K562 (cell line): ENCODE data around the gene ROS1. TPM values are rescaled to one million over a fixed set of nuclear protein-coding genes. Genes with fewer than 3 reads are reported as not detected.

Experiments
- ATF1 ChIP-seq, 2 experiments: fragments of 450-650 bp in 1 of 2; IDR thresholded peaks; 2 replicates each; pipeline ENCODE4 v1.6.1; 2016; ENCODE audit warnings: missing compliant biosample characterization in 1 of 2, missing genetic modification characterization in 1 of 2
- BHLHE40 ChIP-seq: IDR thresholded peaks from 2 replicates; pipeline ENCODE4 v1.6.1; 2011; ENCODE audit warnings: low read length, improper control_type of control experiment
- CCAR2 ChIP-seq: fragments of 200-400 bp; formaldehyde crosslinking; IDR thresholded peaks from 2 replicates; pipeline ENCODE4 v1.6.1; 2017; ENCODE audit warnings: mild to moderate bottlenecking, low read depth, low read length
- CEBPB ChIP-seq: fragments of 450-650 bp; IDR thresholded peaks from 2 replicates; pipeline ENCODE4 v1.6.1; 2016; ENCODE audit warnings: missing genetic modification characterization, missing compliant biosample characterization
- DEAF1 ChIP-seq: fragments of 450-650 bp; formaldehyde crosslinking; IDR thresholded peaks from 2 replicates; pipeline ENCODE4 v1.4.0; 2020; ENCODE audit warnings: mild to moderate bottlenecking, moderate library complexity
- EHMT2 ChIP-seq: fragments of 450-650 bp; IDR thresholded peaks from 2 replicates; pipeline ENCODE4 v1.6.1; 2018; ENCODE audit warnings: antibody characterized with exemption
- FOXO4 ChIP-seq: fragments of 450-650 bp; formaldehyde crosslinking; IDR thresholded peaks from 2 replicates; pipeline ENCODE4 v1.4.0; 2020; ENCODE audit warnings: mild to moderate bottlenecking, moderate library complexity
- HOXB6 ChIP-seq: fragments of 250-450 bp; sonication (Bioruptor Pico); IDR thresholded peaks from 2 replicates; pipeline ENCODE4 v1.5.1; 2022; ENCODE audit warnings: mild to moderate bottlenecking, borderline replicate concordance
- MAFK ChIP-seq: IDR thresholded peaks from 2 replicates; pipeline ENCODE4 v1.6.1; 2011; ENCODE audit warnings: low read length, improper control_type of control experiment
- PRMT5 ChIP-seq: sonication (generic); formaldehyde crosslinking; IDR thresholded peaks from 2 replicates; pipeline ENCODE4 v1.5.0; 2020; ENCODE audit warnings: missing genetic modification reagents
- SMAD4 ChIP-seq: fragments of 250-450 bp; sonication (Bioruptor Pico); conservative IDR thresholded peaks from 2 replicates; pipeline ENCODE4 v1.8.0; 2021; ENCODE audit warnings: inconsistent platforms, mild to moderate bottlenecking, moderate library complexity
- ZNF639 ChIP-seq, 2 experiments: fragments of 200-800 bp in 1 of 2; sonication (Bioruptor generic) in 1 of 2; sonication (generic) in 1 of 2; formaldehyde crosslinking in 1 of 2; IDR thresholded peaks in 1 of 2; conservative IDR thresholded peaks in 1 of 2; 2 replicates each; pipeline versions ENCODE4 v1.5.0 to v1.6.1; 2016 to 2020; ENCODE audit warnings: missing compliant biosample characterization in 1 of 2, missing genetic modification characterization in 1 of 2, missing genetic modification reagents in 1 of 2
- polyA plus RNA-seq, 8 experiments: library from polyadenylated mRNA; depleted of rRNA in 4 of 8; stranded (reverse) in 5 of 8; unstranded in 3 of 8; fragments of >200 nt; fragmentation: Nextera tagmentation in 2 of 8; fragmentation: Illumina TruSeq in 1 of 8; extraction: Ambion mirVana in 2 of 8; extraction: Trizol in 1 of 8; gene quantifications; 2 replicates each; pipeline versions ENCODE4 v1.2.1 to v1.2.3, GENCODE V29; 2011 to 2014; ENCODE audit warnings: inconsistent platforms in 1 of 8, missing spikeins in 1 of 8
- total RNA-seq, 7 experiments: library from RNA; depleted of rRNA in 6 of 7; stranded (reverse); fragments of >200 nt in 6 of 7; fragmentation: Illumina TruSeq in 2 of 7; extraction: Trizol in 2 of 7; gene quantifications; 2 replicates each; pipeline versions ENCODE4 v1.2.1 to v1.2.3, GENCODE V29; 2011 to 2021; ENCODE audit warnings: low replicate concordance in 1 of 7
- TF ChIP-seq, protein P1 (sequence below): sonication (generic); IDR thresholded peaks from 2 replicates; pipeline ENCODE4 v1.6.1; 2016
- TF ChIP-seq, protein P2 (sequence below): fragments of 250-450 bp; sonication (Bioruptor Pico); IDR thresholded peaks from 2 replicates; pipeline ENCODE4 v1.4.0; 2020; ENCODE audit warnings: mild to moderate bottlenecking, moderate library complexity

ROS1 gene
- total and polyA plus RNA-seq, 9 of the 15 experiments (the other 6 are each of a cell fraction or from before 2014, with no cell fraction given) = under 0.01 to 0.16 (median 0.04) TPM; not detected in 6

GRCh38 chr6:117344444-117345291 lies 81.1 kb downstream of the ROS1 start (continued):
- no peak for TF ChIP-seq PRMT5 (CRISPR knock-in tag)
- TF ChIP-seq FOXO4 (CRISPR knock-in tag) = no peak
- TF ChIP-seq, protein P1, sequence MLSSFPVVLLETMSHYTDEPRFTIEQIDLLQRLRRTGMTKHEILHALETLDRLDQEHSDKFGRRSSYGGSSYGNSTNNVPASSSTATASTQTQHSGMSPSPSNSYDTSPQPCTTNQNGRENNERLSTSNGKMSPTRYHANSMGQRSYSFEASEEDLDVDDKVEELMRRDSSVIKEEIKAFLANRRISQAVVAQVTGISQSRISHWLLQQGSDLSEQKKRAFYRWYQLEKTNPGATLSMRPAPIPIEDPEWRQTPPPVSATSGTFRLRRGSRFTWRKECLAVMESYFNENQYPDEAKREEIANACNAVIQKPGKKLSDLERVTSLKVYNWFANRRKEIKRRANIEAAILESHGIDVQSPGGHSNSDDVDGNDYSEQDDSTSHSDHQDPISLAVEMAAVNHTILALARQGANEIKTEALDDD = no peak
- TF ChIP-seq MAFK = no peak
- no peak for TF ChIP-seq ZNF639 (CRISPR knock-in tag; conservative IDR thresholded peaks at IDR 0.05 in 1 of 2, IDR thresholded peaks at IDR 0.05 in 1 of 2)
- TF ChIP-seq ATF1 (CRISPR knock-in tag; IDR thresholded peaks at IDR 0.05) = no peak
- TF ChIP-seq ATF1 (tag; IDR thresholded peaks at IDR 0.05) = no peak
- peak; percentile 47; the same call in 1 of the 2 replicates for TF ChIP-seq EHMT2
- peak; percentile 90 for TF ChIP-seq SMAD4
- 0 out of 2 replicates have a peak, but pooled peaks have one; percentile 23 for TF ChIP-seq BHLHE40
- TF ChIP-seq DEAF1 (CRISPR knock-in tag) = no peak
- TF ChIP-seq CCAR2 = no peak
- no peak for TF ChIP-seq HOXB6
- TF ChIP-seq CEBPB (tag) = no peak
- TF ChIP-seq, protein P2, sequence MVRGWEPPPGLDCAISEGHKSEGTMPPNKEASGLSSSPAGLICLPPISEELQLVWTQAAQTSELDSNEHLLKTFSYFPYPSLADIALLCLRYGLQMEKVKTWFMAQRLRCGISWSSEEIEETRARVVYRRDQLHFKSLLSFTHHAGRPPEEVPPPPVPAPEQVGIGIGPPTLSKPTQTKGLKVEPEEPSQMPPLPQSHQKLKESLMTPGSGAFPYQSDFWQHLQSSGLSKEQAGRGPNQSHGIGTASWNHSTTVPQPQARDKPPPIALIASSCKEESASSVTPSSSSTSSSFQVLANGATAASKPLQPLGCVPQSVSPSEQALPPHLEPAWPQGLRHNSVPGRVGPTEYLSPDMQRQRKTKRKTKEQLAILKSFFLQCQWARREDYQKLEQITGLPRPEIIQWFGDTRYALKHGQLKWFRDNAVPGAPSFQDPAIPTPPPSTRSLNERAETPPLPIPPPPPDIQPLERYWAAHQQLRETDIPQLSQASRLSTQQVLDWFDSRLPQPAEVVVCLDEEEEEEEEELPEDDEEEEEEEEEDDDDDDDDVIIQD = no peak
